Activated naive CD4-positive, alpha-beta T cell treated with anti-CD3 and anti-CD28 coated beads, Interleukin-2, amount 50 U/mL, for 72 hours (primary cell): ENCODE measurements around the gene GJC1. TPM values are rescaled to one million over a fixed set of nuclear protein-coding genes. Genes with fewer than 3 reads are reported as not detected.

Experiments
- ATAC-seq, 2 donors: fragments of 150-1000 bp; cut with Tn5 transposase; 2 replicates each; pipeline ENCODE4 v1.10.0; 2021; ENCODE audit warnings: mild to moderate bottlenecking in 2 of 2, moderate library complexity in 2 of 2
- DNase-seq, 2 donors: peaks; one replicate each; pipeline ENCODE4 v3.0.0; 2021 to 2022; ENCODE audit warnings: low spot score in 2 of 2
- H3K27ac Mint-ChIP-seq, 2 donors: one replicate each; pipeline ENCODE4 v1.8.0; 2022; ENCODE audit warnings: mild to moderate bottlenecking in 2 of 2, mixed read lengths in 2 of 2
- H3K36me3 Mint-ChIP-seq, 2 donors: one replicate each; pipeline ENCODE4 v1.8.0; 2022; ENCODE audit warnings: mixed read lengths in 2 of 2
- H3K9me3 Mint-ChIP-seq, 2 donors: one replicate each; pipeline ENCODE4 v1.8.0; 2022; ENCODE audit warnings: mixed read lengths in 2 of 2
- total RNA-seq, 2 donors: library from RNA; stranded (reverse); gene quantifications; one replicate each; pipeline ENCODE4 v1.2.3, GENCODE V29; 2022

The GJC1 gene
- total RNA-seq, 2 donors from 2014 or later = 2.5 to 6.4 TPM

DNA sequence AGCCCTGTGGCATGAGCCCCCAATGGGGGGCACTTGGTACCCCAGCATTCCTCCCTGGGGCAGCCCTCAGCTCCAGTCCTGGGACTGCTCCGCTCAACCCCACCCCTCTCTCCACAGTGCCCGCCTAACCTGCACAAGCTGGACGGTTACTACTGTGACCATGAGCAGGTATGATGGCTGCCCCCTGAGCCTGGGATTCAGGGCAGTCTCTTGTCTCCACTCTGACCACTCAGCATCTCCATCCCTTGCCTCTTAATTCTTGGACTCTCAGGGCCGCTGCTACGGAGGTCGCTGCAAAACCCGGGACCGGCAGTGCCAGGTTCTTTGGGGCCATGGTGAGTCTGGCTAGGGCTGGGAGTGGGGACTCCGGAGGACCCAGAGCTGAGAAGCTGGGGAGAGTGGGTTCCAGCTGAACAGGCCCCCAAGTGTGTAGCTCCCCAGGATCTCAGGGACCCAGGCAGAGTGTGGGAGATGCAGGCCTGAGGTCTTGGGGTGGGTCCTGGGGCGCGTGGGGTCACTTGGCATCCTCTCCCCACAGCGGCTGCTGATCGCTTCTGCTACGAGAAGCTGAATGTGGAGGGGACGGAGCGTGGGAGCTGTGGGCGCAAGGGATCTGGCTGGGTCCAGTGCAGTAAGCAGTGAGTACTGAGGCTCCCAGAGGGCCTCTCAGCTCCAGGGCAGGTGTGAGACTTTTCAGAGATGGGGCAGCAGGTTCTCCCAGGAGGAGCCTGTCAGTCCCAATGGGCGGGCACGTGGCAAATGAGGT lies 53.3 kb downstream of the GJC1 start:
- H3K27ac Mint-ChIP-seq = no peak overlapping the region
- no peaks in the 10 kb centered on the region for H3K9me3 Mint-ChIP-seq
- H3K36me3 Mint-ChIP-seq = no peaks in the 10 kb centered on the region
- ATAC-seq = no peak
- no peak for DNase-seq

DNA sequence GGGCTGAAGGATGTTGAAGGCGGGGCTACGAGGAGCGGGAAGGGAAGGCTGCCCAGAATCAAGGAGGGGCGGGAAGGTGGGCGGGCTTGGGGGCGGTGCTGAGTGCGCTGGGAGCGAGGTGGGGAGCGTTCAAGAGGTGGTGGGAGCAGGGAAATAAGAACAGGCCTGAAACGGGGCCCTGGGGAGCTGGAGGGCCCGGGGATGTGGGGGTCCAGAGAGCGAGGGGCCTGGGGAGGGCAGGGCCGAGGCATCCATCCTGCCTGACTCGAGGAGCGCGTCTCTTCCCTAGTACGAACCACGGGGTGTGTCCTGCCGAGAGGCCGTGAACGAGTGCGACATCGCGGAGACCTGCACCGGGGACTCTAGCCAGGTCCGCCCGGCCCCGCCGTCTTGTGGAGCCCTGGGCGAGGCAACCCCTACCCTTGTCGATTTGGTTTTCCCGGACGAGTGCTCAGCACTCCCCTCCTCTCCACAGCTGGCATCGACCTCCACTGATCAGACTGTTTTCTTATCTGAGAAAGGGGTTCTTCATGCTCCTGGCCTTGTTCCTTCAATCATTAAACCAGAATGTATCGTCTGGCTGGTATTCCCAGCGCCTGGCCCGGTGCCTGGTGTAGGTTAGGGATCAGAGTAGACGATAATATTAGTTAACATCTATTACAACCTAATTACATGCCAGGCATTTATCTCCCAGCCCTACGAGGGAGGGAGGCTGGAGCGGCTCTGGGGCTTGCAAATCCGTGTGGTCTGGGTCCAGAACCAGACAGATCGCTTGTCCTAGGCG lies 54.1 kb downstream of the GJC1 start:
- Mint-ChIP-seq H3K9me3 (no peaks in the 10 kb centered on the region), H3K27ac (no peak overlapping the region), H3K36me3 (no peaks in the 10 kb centered on the region)
- DNase-seq = no peak
- ATAC-seq = peak; percentile 4 to 34

DNA sequence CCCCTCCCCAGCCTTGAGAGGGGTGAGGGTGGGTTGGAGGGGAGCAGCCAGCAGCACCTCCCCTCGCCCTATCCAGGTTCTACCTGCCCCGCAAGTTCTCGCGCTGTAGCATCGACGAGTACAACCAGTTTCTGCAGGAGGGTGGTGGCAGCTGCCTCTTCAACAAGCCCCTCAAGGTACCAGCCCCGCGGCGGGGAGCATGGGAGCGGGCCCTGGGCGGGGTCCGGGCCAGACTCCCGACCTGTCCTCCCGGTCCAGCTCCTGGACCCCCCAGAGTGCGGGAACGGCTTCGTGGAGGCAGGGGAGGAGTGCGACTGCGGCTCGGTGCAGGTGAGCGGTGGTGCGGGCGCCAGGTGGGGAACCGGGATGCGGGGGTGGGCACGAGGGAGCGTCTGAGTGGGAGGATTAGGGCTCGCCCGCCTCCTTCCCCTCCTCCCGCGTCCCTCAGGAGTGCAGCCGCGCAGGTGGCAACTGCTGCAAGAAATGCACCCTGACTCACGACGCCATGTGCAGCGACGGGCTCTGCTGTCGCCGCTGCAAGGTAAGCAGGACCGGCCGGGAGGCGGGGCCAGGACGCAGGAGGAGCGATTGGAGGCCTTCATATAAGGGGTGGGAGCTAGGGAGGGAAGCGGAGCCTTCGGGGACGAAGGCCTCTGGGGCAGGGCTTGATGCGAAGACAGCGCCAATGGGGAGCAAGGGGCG lies 54.8 kb downstream of the GJC1 start:
- peak; percentile 93 to 95 for ATAC-seq
- DNase-seq = peak; percentile 89 to 95
- Mint-ChIP-seq H3K36me3 (no peaks in the 10 kb centered on the region), H3K27ac (no peak overlapping the region), H3K9me3 (no peaks in the 10 kb centered on the region)

DNA sequence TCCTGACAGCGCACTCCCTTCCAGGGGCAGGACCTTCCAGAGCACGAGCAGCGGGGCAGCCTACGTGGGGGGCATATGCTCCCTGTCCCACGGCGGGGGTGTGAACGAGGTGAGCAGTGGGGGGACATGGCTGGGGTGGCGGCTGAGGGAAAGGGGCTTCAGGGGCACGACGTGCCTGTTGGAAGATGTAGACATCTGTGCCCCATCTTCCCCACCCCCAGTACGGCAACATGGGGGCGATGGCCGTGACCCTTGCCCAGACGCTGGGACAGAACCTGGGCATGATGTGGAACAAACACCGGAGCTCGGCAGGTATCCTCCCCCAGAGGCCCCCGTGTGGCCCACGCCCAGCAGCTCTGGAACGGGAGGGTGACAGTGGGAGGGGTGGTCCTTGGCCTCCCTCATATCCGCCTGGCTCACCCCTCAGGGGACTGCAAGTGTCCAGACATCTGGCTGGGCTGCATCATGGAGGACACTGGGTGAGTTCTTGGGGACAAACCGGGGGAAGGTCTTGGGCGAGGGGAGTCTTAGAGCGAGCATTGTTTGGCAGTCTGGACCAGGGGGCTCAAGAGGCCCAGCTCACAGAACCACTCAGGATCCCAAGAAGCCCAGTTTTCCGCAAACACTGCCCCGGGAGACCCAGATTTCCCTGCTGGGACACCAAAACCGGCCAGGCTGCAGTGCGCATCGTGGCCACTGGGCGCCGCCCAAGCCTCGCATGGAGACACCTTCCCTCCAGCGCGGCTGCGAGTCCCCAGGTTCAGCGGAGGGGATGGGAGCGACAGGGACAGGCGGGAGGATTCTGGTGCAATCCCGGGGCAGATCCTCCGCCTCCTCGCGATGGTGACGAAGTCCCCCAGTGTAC lies 55.6 kb downstream of the GJC1 start:
- peak; percentile 85 to 97 for DNase-seq
- Mint-ChIP-seq H3K36me3 (no peaks in the 10 kb centered on the region), H3K27ac (no peak overlapping the region), H3K9me3 (no peaks in the 10 kb centered on the region)
- ATAC-seq = peak; percentile 38 to 49

DNA sequence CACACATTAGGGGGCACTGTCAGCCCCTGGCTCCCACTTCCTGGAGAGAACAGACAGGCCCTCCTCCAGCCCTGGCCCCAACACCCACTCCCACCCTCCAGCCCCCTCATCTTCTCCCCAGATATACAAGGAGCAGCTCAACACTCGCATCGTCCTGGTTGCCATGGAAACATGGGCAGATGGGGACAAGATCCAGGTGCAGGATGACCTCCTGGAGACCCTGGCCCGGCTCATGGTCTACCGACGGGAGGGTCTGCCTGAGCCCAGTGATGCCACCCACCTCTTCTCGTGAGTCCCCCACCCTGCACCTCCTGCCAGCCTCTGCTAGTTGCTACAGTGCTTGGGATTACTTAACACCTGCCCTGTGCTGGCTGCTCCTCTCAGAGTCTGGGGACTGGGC lies 56.9 kb downstream of the GJC1 start:
- Mint-ChIP-seq H3K27ac (no peak overlapping the region), H3K9me3 (no peaks in the 10 kb centered on the region), H3K36me3 (no peaks in the 10 kb centered on the region)
- ATAC-seq = no peak
- no peak for DNase-seq

DNA sequence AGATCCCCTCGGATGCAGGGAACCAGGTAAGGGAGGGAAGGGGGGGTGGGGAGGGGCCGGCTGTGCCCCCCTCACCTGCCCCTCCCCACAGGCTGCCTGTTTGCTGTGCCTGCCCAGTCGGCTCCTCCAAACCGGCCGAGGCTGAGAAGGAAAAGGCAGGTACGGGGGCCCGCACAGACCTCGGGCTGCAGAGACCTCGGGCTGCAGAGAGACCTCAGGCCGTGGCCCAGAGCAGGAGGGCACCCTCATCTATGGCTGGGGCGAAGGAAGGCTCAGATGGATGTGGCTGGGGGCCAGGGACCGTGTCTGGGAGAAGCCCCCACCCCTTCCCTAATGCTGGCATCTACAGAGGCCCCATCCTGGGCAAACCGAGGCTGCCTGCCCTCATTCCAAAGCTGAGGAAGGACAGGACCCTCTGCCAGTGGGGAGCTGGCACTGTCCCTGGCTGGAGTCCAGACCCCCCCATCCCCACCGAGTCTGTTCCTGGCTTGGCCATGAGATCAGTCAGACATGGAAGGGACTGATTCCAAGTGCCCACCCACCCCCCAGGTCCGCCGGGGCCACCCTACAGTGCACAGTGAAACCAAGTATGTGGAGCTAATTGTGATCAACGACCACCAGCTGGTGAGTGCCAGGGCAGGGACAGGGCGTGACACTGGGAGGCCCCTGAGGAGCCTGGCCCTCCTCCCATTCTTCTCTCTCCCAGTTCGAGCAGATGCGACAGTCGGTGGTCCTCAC lies 57.6 kb downstream of the GJC1 start:
- Mint-ChIP-seq H3K36me3 (no peaks in the 10 kb centered on the region), H3K27ac (no peak overlapping the region), H3K9me3 (no peaks in the 10 kb centered on the region)
- ATAC-seq (no peak), DNase-seq (no peak)

DNA sequence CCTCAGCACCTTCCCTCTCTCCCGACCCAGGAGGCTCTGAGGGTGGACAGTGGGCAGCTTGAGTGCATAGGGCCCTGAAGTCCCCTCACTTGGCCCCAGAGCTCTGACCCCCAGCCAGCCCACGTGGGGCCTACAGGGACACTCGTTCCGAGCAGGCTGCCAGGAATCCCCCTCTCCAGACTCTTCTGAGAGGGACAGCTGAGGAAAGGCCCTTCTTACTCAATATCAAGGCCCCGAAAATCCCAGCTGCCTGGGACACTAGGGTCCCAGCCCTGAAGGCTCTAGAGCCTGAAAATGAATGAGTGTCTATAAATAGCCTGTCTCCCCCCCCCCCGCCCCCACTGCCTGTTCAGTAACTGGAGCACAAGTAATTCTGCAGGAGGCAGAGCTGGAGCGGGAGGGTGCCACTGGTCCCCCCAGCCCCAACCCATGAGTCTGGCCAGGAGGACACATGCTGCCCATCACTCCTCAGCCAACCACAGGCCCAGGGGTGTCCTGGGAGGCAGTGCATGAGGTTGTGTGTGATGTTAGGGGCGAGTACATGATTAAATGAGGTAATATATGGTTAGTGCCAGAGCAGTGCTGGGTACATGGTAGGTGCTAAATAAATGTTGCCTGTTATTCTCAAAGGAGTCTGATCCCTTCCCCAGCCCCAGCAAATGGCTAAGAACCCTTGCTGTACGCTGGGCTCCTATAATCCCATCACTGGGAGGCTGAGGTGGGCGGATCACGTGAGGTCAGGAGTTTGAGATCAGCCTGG lies 59.7 kb downstream of the GJC1 start:
- no peaks in the 10 kb centered on the region for H3K9me3 Mint-ChIP-seq
- ATAC-seq = no peak

DNA sequence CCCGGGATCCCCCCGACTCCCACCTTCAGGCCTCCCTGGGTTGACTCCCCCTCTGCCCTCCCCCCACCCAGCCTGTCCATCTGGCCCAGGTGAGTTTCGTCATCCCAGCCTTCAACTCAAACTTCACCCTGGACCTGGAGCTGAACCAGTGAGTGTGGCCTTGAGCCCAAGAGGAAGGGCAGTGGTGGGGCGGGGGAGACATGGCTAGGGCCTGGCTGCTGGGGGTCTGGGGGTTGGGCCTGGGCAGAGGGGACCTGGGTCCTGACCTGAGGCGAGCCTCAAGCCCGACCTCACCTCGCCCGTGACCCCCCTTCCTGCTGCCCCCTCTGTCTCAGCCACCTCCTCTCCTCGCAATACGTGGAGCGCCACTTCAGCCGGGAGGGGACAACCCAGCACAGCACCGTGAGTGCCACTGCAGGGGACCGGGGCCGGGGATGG lies 60.4 kb downstream of the GJC1 start:
- DNase-seq = no peak
- Mint-ChIP-seq H3K9me3 (no peaks in the 10 kb centered on the region), H3K27ac (no peak overlapping the region), H3K36me3 (no peaks in the 10 kb centered on the region)
- no peak for ATAC-seq

More for the DNA sequence above, 59.7 kb downstream of the GJC1 start:
- no peak for DNase-seq
- Mint-ChIP-seq H3K36me3 (no peaks in the 10 kb centered on the region), H3K27ac (no peak overlapping the region)

DNA sequence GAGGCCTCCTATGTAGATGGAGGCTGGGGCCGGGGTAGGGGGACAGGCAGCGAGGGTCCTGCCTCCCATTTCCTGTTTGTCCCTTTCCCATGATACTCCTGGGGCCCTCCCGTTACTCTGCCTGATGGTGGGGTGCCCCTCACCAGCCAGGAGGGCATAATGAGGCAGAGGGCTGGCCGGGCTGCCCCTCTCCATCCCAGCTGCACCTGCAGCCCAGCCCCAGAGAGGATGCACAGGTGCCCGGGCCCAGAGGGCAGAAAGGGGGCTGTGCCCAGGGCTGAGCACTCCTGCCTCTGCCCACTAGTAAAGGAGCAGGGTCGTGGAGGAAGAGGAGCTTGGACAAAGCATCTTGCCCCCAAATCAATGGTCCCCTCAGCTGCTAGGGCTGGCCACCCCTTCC lies 60.9 kb downstream of the GJC1 start:
- no peak for ATAC-seq
- no peak for DNase-seq
- Mint-ChIP-seq H3K9me3 (no peaks in the 10 kb centered on the region), H3K27ac (no peak overlapping the region), H3K36me3 (no peaks in the 10 kb centered on the region)

DNA sequence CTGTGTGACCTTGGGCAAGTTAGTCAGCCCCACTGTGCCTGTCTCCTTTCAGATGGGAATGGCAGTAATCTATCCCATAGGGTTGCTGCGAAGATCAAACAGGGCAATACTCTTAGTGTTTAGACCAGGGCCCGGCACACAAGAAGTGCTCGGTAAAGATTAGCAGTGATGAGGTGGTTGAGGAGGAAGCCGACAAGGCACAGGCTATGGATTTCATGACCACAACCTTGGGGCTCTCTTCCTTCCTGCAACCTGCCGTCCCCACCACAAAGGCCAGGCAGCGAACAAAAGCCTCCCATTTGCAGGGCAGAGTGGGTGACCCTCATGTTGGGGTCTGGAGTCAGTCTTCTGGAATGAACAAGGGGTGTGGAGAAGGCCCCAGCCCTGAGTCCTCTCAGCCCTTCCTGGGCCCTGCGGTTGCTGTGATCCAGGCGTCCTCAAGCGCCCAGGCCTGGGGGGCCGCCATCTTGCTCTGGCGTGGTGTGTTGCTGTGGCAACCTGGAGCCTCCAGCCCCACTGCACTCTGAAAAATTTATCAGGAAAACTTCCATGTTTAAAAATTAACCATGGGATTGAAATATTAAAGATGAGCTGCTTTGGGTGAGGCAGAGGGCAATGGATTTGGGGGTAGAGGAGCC lies 61.5 kb downstream of the GJC1 start:
- Mint-ChIP-seq H3K36me3 (no peaks in the 10 kb centered on the region), H3K9me3 (no peaks in the 10 kb centered on the region), H3K27ac (no peak overlapping the region)
- DNase-seq (no peak), ATAC-seq (no peak)

DNA sequence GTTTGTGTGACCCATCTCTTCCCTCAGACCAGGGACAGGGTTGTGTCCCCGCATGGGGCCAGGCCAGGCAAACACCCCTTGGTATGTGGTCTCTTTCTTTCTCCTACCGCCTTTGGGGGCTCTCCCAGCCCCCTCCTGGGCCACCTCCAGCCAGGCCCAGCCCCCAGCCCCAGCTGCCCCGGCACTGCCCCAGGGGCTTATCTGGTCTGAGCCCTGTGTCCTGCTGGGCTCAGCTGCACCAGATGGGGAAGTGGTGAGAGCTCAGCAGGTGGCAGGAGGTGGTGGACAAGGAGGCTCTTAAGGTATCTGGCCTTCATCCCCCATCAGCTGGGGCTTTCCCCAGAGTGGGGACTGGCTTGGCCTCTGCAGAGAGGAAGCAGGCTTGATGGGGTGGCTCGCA lies 62.6 kb downstream of the GJC1 start:
- DNase-seq = no peak
- H3K27ac Mint-ChIP-seq = no peak overlapping the region
- no peaks in the 10 kb centered on the region for H3K9me3 Mint-ChIP-seq
- no peaks in the 10 kb centered on the region for H3K36me3 Mint-ChIP-seq
- no peak for ATAC-seq

DNA sequence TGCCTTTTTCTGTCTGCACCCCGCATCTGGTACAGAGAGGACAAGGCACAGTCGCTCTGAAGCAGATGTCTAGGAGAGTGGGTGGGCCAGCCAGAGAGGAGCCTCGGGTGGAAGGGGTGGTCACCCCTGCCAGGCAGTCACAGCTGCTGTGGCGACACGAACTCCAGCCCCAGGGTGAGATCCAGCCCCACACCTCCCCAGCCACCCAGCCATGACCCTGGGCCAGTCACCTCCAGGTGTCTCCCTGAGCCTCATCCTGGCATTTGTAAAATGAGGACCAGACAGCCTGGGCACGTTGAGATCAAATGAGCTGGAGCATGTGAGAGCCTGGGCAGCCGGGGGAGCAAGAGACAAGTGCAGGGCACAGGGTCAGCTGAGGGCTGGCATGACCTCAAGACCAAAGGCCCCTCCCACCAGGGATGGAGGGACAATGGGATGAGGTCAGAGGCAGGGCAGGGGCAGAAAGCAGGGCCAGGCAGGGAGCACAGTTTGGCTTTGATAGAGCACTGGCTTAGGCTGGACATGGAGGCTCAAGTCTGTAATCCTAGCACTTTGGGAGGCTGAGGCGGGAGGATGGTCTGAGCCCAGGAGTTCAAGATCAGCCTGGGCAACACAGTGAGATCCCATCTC lies 63.6 kb downstream of the GJC1 start:
- DNase-seq (no peak), ATAC-seq (no peak)
- peak overlapping the region in 1 of 2 donors; percentile 44 for H3K27ac Mint-ChIP-seq
- H3K9me3 Mint-ChIP-seq = no peaks in the 10 kb centered on the region
- H3K36me3 Mint-ChIP-seq = no peaks in the 10 kb centered on the region

DNA sequence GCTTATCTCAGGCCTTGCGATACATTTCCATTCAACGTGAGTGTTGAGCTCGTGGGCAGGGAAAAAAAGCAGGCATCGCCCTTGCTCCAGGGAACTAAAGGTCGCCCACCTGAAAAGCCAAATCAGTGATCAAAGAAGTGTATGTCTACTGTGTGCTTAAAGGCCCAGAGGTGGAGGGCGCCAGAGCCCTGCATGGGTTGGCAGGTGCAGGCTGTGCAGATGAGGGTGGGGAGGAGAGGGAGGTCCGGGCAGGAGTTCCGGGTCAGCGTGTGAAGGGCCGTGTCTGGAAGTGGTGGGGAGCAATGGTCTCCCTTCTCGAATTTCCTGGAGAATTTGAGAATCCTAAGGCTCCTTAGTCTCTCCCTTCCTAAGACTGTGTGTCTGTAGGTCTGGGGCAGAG lies 64.1 kb downstream of the GJC1 start:
- Mint-ChIP-seq H3K9me3 (no peaks in the 10 kb centered on the region), H3K36me3 (no peaks in the 10 kb centered on the region), H3K27ac (no peak overlapping the region)
- no peak for ATAC-seq
- DNase-seq = no peak

DNA sequence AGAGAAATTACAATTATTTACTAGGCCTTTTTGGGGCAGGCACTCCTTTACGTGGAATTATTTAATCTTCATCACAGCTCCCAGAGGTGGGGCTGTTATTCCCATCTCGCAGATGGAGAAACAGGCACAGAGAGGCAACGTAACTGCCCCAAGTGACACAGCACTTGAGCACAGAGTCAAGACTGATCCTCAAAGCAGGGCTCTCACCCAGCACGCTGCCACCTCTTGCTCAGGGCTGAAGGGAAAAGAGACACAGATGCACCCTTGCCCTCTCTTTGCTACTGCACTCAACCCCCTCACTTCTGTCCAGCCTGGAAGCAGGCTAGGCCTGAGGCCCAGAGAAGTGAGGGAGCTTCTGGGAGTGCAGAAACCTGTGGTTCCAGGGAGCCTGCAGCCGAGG lies 66.9 kb downstream of the GJC1 start:
- Mint-ChIP-seq H3K36me3 (no peaks in the 10 kb centered on the region), H3K9me3 (no peaks in the 10 kb centered on the region), H3K27ac (no peak overlapping the region)
- DNase-seq = no peak
- ATAC-seq = no peak
